WTC11 (cell line): Measurements from ENCODE around the gene CEACAM19.
A peak's percentile ranks its signal among the peaks of the same experiment; 100 is the strongest.

ENCODE experiments used
- CTCF ChIP-seq: fragments of 200-600 bp; IDR thresholded peaks from 2 replicates; pipeline ENCODE4 v1.8.0; 2022; ENCODE audit warnings: antibody characterized with exemption
- E2F4 ChIP-seq: sonication (generic); formaldehyde crosslinking; IDR thresholded peaks from 2 replicates; pipeline ENCODE4 v1.8.1; 2022; ENCODE audit warnings: low read depth, mild to moderate bottlenecking, moderate library complexity, missing genetic modification reagents, borderline replicate concordance
- ERG ChIP-seq: fragments of 250-450 bp; sonication (Bioruptor Pico); IDR thresholded peaks from 2 replicates; pipeline ENCODE4 v1.8.0; 2021; ENCODE audit warnings: mild to moderate bottlenecking
- HMGA2 ChIP-seq: fragments of 250-450 bp; sonication (Bioruptor Pico); IDR thresholded peaks from 2 replicates; pipeline ENCODE4 v1.4.0; 2021; ENCODE audit warnings: mild to moderate bottlenecking, moderate library complexity
- JUN ChIP-seq: sonication (generic); formaldehyde crosslinking; IDR thresholded peaks from 2 replicates; pipeline ENCODE4 v1.8.0; 2023; ENCODE audit warnings: mild to moderate bottlenecking, missing genetic modification reagents
- TCF7 ChIP-seq: sonication (generic); formaldehyde crosslinking; IDR thresholded peaks from 2 replicates; pipeline ENCODE4 v1.8.0; 2022; ENCODE audit warnings: mild to moderate bottlenecking, low read depth, missing genetic modification reagents, moderate library complexity
- ZNF121 ChIP-seq: sonication (generic); formaldehyde crosslinking; IDR thresholded peaks from 2 replicates; pipeline ENCODE4 v1.8.0; 2023; ENCODE audit warnings: missing genetic modification reagents
- ZNF219 ChIP-seq: sonication (generic); formaldehyde crosslinking; IDR thresholded peaks from 2 replicates; pipeline ENCODE4 v1.8.0; 2023; ENCODE audit warnings: missing genetic modification reagents, mild to moderate bottlenecking, borderline replicate concordance

- TF ChIP-seq HMGA2 (CRISPR knock-in tag) (no peak), JUN (CRISPR knock-in tag) (no peak), ERG (CRISPR knock-in tag) (no peak), TCF7 (CRISPR knock-in tag) (no peak), ZNF219 (no peak), CTCF (no peak), E2F4 (no peak), ZNF121 (CRISPR knock-in tag) (peak; percentile 70)
Measured at GRCh38 chr19:44718441-44719261, 47.4 kb downstream of the CEACAM19 start.
